Measurements from ENCODE around the gene SLC25A4. TPM values are rescaled to one million over a fixed set of nuclear protein-coding genes. Genes with fewer than 3 reads are reported as not detected.

Gene SLC25A4
- total RNA-seq, 6 experiments from 2014 or later: 24.1 to 36.7 (median 27.0) TPM

GRCh38 chr4:185139736-185140135 is 3.3 kb upstream of the SLC25A4 start:
- H3K4me3 ChIP-seq: no peak overlapping the region
- 89% methylated on average over 6 of the region's 6 CpGs for WGBS (ENCODE audit: insufficient coverage, low coverage, low lambda C conversion rate, missing lambda C conversion rate)
- no peaks in the 10 kb centered on the region for H3K36me3 ChIP-seq
- no peak overlapping the region for H3K27ac ChIP-seq
- intact Hi-C loops (cut with DNase I): loop anchor here (5.0 to 10.0 kb wide), 2 partner anchors 102 to 135 kb away; no protein-coding TSS in a partner anchor
- no peaks in the 10 kb centered on the region for H3K9me3 ChIP-seq
- TF ChIP-seq CTCF (IDR thresholded peaks at IDR 0.05): no peak
- H3K27me3 ChIP-seq: no peaks in the 10 kb centered on the region
- ATAC-seq (no peak), DNase-seq (no peak)
- peaks cover 0 to 19% (median 3%) of the 10 kb centered on the region in 4 donors for H3K4me1 ChIP-seq

- intact Hi-C loops (cut with DNase I): no loop called here
- Histone ChIP-seq H3K9me3 (no peaks in the 10 kb centered on the region), H3K4me3 (no peak overlapping the region), H3K27me3 (no peaks in the 10 kb centered on the region), H3K4me1 (peaks cover 0 to 19% (median 3%) of the 10 kb centered on the region in 4 donors), H3K27ac (peak overlapping the region in 2 of 3 donors; percentile 76 to 88), H3K36me3 (peaks cover 0 to 5% (median 0%) of the 10 kb centered on the region in 4 donors)
- ATAC-seq (peak; percentile 25 to 55 (median 44)), DNase-seq (peak in 1 of 3 donors; percentile 70)
- 36% methylated on average over 6 of the region's 6 CpGs for WGBS (ENCODE audit: insufficient coverage, low coverage, low lambda C conversion rate, missing lambda C conversion rate)
- TF ChIP-seq CTCF (IDR thresholded peaks at IDR 0.05): no peak
- TF ChIP-seq POLR2A (IDR thresholded peaks at IDR 0.05): no peak
Observed at GRCh38 chr4:185141777-185142176, 1.3 kb upstream of the SLC25A4 start.

GRCh38 chr4:185142564-185142911 is 528 bp upstream of the SLC25A4 start:
- TF ChIP-seq POLR2A (IDR thresholded peaks at IDR 0.05) (no peak), CTCF (IDR thresholded peaks at IDR 0.05) (no peak)
- Histone ChIP-seq H3K27me3 (no peaks in the 10 kb centered on the region), H3K36me3 (peaks cover 0 to 12% (median 0%) of the 10 kb centered on the region in 4 donors), H3K4me1 (peaks cover 0 to 19% (median 3%) of the 10 kb centered on the region in 4 donors), H3K27ac (peak overlapping the region; percentile 56 to 88 (median 76)), H3K9me3 (no peaks in the 10 kb centered on the region), H3K4me3 (peak overlapping the region; percentile 57 to 79 (median 60))
- intact Hi-C loops (cut with DNase I): no loop called here
- DNase-seq (no peak), ATAC-seq (peak; percentile 52 to 64 (median 58))
- WGBS (ENCODE audit: insufficient coverage, low coverage, low lambda C conversion rate, missing lambda C conversion rate): 7% methylated on average over 3 of the region's 11 CpGs

- ATAC-seq (peak in 2 of 4 donors; percentile 4 to 6), DNase-seq (peak; percentile 53 to 62 (median 57))
- Histone ChIP-seq H3K4me1 (peaks cover 0 to 19% (median 3%) of the 10 kb centered on the region in 4 donors), H3K27ac (peak overlapping the region in 1 of 3 donors; percentile 88), H3K4me3 (peak overlapping the region; percentile 57 to 79 (median 60)), H3K36me3 (peaks cover 0 to 15% (median 0%) of the 10 kb centered on the region in 4 donors), H3K27me3 (no peaks in the 10 kb centered on the region), H3K9me3 (no peaks in the 10 kb centered on the region)
- TF ChIP-seq CTCF (IDR thresholded peaks at IDR 0.05) (no peak), POLR2A (IDR thresholded peaks at IDR 0.05) (no peak)
- intact Hi-C loops (cut with DNase I): no loop called here
- 2% methylated on average over 8 of the region's 30 CpGs for WGBS (ENCODE audit: insufficient coverage, low coverage, low lambda C conversion rate, missing lambda C conversion rate)
Observed at GRCh38 chr4:185143601-185143969, 519 bp downstream of the SLC25A4 start.

Measured in right lobe of liver (tissue), 6 donors.